ENCODE results near the gene BMP6. TPM values are rescaled to one million over a fixed set of nuclear protein-coding genes. Genes with fewer than 3 reads are reported as not detected.
A peak's percentile ranks its signal among the peaks of the same experiment; 100 is the strongest.

The BMP6 gene
- total RNA-seq, 4 donors from 2014 or later: 4.8 to 8.8 (median 7.3) TPM

- TF ChIP-seq POLR2A (IDR thresholded peaks at IDR 0.05): no peak
- TF ChIP-seq EP300 (IDR thresholded peaks at IDR 0.05): no peak
- TF ChIP-seq CTCF (IDR thresholded peaks at IDR 0.05): no peak
- DNase-seq (ENCODE audit: low spot score in 2 of 2): no peak
- peaks cover 0 to 2% (median 0%) of the 10 kb centered on the region in 4 donors for H3K4me1 ChIP-seq
- peaks cover 0 to 4% (median 0%) of the 10 kb centered on the region in 4 donors for H3K9me3 ChIP-seq
- no peaks in the 10 kb centered on the region for H3K27me3 ChIP-seq
- 80 to 90% methylated on average over 4 of the region's 4 CpGs for WGBS, 2 donors
- H3K36me3 ChIP-seq: no peaks in the 10 kb centered on the region
- H3K4me3 ChIP-seq: no peak overlapping the region
- H3K27ac ChIP-seq: no peak overlapping the region
Observed at GRCh38 chr6:7707787-7708186, 18.1 kb upstream of the BMP6 start.

- WGBS, 2 donors: 65 to 77% methylated on average over 6 of the region's 6 CpGs
Observed at GRCh38 chr6:7719364-7719850, 6.5 kb upstream of the BMP6 start.

GRCh38 chr6:7720346-7720745 lies 5.6 kb upstream of the BMP6 start:
- Histone ChIP-seq H3K27me3 (peaks cover 0 to 6% of the 10 kb centered on the region in 2 donors), H3K27ac (no peak overlapping the region), H3K4me1 (peaks cover 0 to 9% (median 0%) of the 10 kb centered on the region in 4 donors), H3K36me3 (no peaks in the 10 kb centered on the region), H3K9me3 (peaks cover 0 to 18% (median 0%) of the 10 kb centered on the region in 4 donors), H3K4me3 (no peak overlapping the region)
- no peak for DNase-seq (ENCODE audit: low spot score in 2 of 2)
- 91 to 100% methylated on average over 2 of the region's 2 CpGs for WGBS, 2 donors
- no peak for TF ChIP-seq POLR2A (IDR thresholded peaks at IDR 0.05)
- TF ChIP-seq EP300 (IDR thresholded peaks at IDR 0.05): no peak
- TF ChIP-seq CTCF (IDR thresholded peaks at IDR 0.05): no peak

More at GRCh38 chr6:7719364-7719850, 6.5 kb upstream of the BMP6 start:
- Histone ChIP-seq H3K9me3 (peaks cover 0 to 20% (median 0%) of the 10 kb centered on the region in 4 donors), H3K27ac (no peak overlapping the region), H3K36me3 (no peaks in the 10 kb centered on the region), H3K27me3 (peaks cover 0 to 6% of the 10 kb centered on the region in 2 donors), H3K4me1 (peaks cover 0 to 8% (median 0%) of the 10 kb centered on the region in 4 donors), H3K4me3 (no peak overlapping the region)
- TF ChIP-seq POLR2A (IDR thresholded peaks at IDR 0.05) (no peak), CTCF (IDR thresholded peaks at IDR 0.05) (no peak)
- no peak for DNase-seq (ENCODE audit: low spot score in 2 of 2)

GRCh38 chr6:7721649-7722048 lies 4.2 kb upstream of the BMP6 start:
- H3K36me3 ChIP-seq: no peaks in the 10 kb centered on the region
- peaks cover 0 to 12% of the 10 kb centered on the region in 2 donors for H3K27me3 ChIP-seq
- no peak overlapping the region for H3K4me3 ChIP-seq
- H3K4me1 ChIP-seq: peaks cover 0 to 18% (median 5%) of the 10 kb centered on the region in 4 donors
- DNase-seq (ENCODE audit: low spot score in 2 of 2): no peak
- peak in 4 of 5 experiments; percentile 15 to 54 (median 32) for TF ChIP-seq CTCF (IDR thresholded peaks at IDR 0.05)
- no peak for TF ChIP-seq EP300 (IDR thresholded peaks at IDR 0.05)
- no peak for TF ChIP-seq POLR2A (IDR thresholded peaks at IDR 0.05)
- 19 to 25% methylated on average over 3 of the region's 3 CpGs for WGBS, 2 donors
- no peak overlapping the region for H3K27ac ChIP-seq
- H3K9me3 ChIP-seq: peaks cover 0 to 7% (median 0%) of the 10 kb centered on the region in 4 donors

GRCh38 chr6:7723041-7723447 lies 2.9 kb upstream of the BMP6 start:
- H3K27ac ChIP-seq: no peak overlapping the region
- no peak for TF ChIP-seq EP300 (IDR thresholded peaks at IDR 0.05)
- peak; percentile 37 to 65 (median 46) for TF ChIP-seq CTCF (IDR thresholded peaks at IDR 0.05)
- peak; percentile 77 to 93 for DNase-seq (ENCODE audit: low spot score in 2 of 2)
- H3K4me1 ChIP-seq: peaks cover 0 to 31% (median 13%) of the 10 kb centered on the region in 4 donors
- no peak overlapping the region for H3K4me3 ChIP-seq
- 1 to 2% methylated on average over 9 to 10 of the region's 10 CpGs for WGBS, 2 donors
- no peaks in the 10 kb centered on the region for H3K9me3 ChIP-seq
- no peaks in the 10 kb centered on the region for H3K36me3 ChIP-seq
- peaks cover 0 to 21% of the 10 kb centered on the region in 2 donors for H3K27me3 ChIP-seq
